Measurements from ENCODE around the gene PYY.

- no peak for TF ChIP-seq CTCF (IDR thresholded peaks at IDR 0.05)
- TF ChIP-seq POLR2A (IDR thresholded peaks at IDR 0.05) = no peak
These were observed 25.9 kb upstream of the PYY start for GRCh38 chr17:43979671-43980070.

Data from right lobe of liver (tissue), 4 donors.